DOHH2 (cell line): ENCODE results near the gene TLR9.

Experiments
- CTCF ChIP-seq: fragments of 200-600 bp; sonication (generic); IDR thresholded peaks from one replicate; pipeline ENCODE4 v1.5.1; 2014; ENCODE audit warnings: antibody characterized with exemption, mild to moderate bottlenecking, low read depth, low read length; ENCODE audit not compliant: poor library complexity, severe bottlenecking
- EZH2phosphoT487 ChIP-seq: fragments of 200-600 bp; sonication (generic); IDR thresholded peaks from 2 replicates; pipeline ENCODE4 v1.6.1; 2017; ENCODE audit warnings: borderline replicate concordance, mild to moderate bottlenecking, antibody characterized with exemption, low read length, moderate library complexity, mixed read lengths

- TF ChIP-seq CTCF (no peak), EZH2phosphoT487 (no peak)
Measured at GRCh38 chr3:52227766-52228165, 2.3 kb upstream of the TLR9 start.
